Measurements from ENCODE around the gene MCU.
A peak's percentile ranks its signal among the peaks of the same experiment; 100 is the strongest.
"Not testable (repeated sequence)": the region's sequence is repeated elsewhere in the genome, so short reads cannot be mapped to it uniquely, and the experiment has no call there.

MCU gene

DNA sequence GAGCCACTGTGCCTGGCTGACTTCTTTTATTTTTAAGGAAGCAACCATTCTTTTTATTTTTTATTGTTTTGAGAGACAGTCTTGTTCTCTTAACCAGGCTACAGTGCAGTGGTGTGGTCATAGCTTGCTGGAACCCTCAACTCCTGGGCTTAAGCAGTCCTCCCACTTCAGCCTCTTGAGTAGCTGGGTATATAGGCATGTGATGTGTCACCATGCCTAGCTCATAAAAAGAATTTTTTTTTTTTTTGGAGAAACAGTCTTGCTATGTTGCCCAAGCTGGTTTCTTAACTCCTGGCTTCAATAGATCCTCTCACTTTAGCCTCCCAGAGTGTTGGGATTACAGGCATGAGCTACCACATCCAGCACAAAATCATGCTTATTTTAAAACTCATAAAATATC lies 5.8 kb downstream of the MCU start:
- Histone ChIP-seq H3K4me3 (IDR thresholded peaks at IDR 0.05; ENCODE audit: insufficient read depth, low read depth, low read length) (no peak overlapping the region), H3K79me2 (ENCODE audit: insufficient read depth, low read depth) (peaks cover 16% of the 10 kb centered on the region; the same call in 1 of the 2 replicates), H3K27me3 (ENCODE audit: insufficient read depth, low read depth) (no peaks in the 10 kb centered on the region), H3K4me1 (ENCODE audit: low read depth, poor library complexity, severe bottlenecking) (peaks cover 14% of the 10 kb centered on the region), H3K4me2 (no peak overlapping the region), H4K20me1 (ENCODE audit: insufficient read depth) (no peaks in the 10 kb centered on the region), H2AFZ (ENCODE audit: low read depth) (no peak overlapping the region), H3K9ac (no peak overlapping the region), H3K36me3 (ENCODE audit: insufficient read depth) (no peaks in the 10 kb centered on the region), H3K27ac (no peak overlapping the region)
- TF ChIP-seq, protein P1, sequence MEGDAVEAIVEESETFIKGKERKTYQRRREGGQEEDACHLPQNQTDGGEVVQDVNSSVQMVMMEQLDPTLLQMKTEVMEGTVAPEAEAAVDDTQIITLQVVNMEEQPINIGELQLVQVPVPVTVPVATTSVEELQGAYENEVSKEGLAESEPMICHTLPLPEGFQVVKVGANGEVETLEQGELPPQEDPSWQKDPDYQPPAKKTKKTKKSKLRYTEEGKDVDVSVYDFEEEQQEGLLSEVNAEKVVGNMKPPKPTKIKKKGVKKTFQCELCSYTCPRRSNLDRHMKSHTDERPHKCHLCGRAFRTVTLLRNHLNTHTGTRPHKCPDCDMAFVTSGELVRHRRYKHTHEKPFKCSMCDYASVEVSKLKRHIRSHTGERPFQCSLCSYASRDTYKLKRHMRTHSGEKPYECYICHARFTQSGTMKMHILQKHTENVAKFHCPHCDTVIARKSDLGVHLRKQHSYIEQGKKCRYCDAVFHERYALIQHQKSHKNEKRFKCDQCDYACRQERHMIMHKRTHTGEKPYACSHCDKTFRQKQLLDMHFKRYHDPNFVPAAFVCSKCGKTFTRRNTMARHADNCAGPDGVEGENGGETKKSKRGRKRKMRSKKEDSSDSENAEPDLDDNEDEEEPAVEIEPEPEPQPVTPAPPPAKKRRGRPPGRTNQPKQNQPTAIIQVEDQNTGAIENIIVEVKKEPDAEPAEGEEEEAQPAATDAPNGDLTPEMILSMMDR (conservative IDR thresholded peaks at IDR 0.05; ENCODE audit: low read depth, low read length): no peak

DNA sequence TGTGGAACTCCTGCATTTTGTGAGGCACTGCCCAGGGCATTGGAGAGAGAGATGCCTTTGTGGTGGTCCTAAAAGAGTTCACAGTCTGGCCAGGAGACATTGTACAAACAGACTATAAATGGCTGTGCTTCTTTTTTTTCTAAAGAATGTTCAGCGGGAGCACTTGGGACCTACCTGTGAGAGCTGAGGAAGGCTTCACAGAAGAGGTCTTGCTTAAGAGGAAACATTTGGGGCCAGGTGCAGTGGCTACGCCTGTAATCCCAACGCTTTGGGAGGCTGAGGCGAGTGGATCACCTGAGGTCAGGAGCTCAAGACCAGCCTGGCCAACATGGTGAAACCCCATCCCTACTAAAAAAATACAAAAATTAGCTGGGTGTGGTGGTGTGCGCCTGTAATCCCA lies 10.5 kb downstream of the MCU start:
- not testable (repeated sequence) for H2AFZ ChIP-seq (ENCODE audit: low read depth); H4K20me1 ChIP-seq (ENCODE audit: insufficient read depth); H3K4me3 ChIP-seq (IDR thresholded peaks at IDR 0.05; ENCODE audit: insufficient read depth, low read depth, low read length); H3K4me2 ChIP-seq; H3K36me3 ChIP-seq (ENCODE audit: insufficient read depth); H3K79me2 ChIP-seq (ENCODE audit: insufficient read depth, low read depth); H3K9ac ChIP-seq; H3K27ac ChIP-seq; H3K27me3 ChIP-seq (ENCODE audit: insufficient read depth, low read depth)
- H3K4me1 ChIP-seq (ENCODE audit: low read depth, poor library complexity, severe bottlenecking): peaks cover 18% of the 10 kb centered on the region

DNA sequence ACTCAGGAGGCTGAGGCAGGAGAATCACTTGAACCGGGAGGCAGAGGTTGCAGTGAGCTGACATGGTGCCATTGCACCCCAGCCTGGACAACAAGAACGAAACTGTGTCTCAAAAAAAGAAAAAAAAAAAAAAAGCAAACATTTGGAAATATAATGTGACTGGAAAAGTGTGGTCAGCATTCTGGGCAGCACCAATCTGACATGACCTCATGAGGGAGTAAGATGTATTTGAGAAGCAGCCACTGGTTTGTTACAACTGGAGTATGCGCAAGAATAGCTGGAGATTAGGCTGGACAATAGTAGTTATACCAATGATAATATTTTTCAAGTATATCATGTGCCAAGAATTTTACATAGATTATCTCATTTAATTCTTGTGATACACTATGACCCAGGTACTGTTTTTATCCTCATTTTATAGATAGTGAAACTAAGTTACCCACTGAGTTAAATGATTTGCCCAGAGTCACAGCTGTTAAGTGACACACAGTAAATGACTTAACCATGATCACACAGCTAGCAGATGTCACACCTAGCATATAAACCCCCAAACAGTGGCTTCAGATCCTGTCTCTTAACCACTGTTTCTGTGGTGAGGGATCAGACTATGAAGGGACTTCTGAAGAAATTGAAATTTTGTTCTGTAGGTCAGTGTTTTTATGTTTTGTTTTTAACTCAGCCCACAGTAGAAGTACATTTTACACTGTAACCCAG lies 11.1 kb downstream of the MCU start:
- no peak overlapping the region for H3K9ac ChIP-seq
- peaks cover 18% of the 10 kb centered on the region for H3K4me1 ChIP-seq (ENCODE audit: low read depth, poor library complexity, severe bottlenecking)
- H3K4me2 ChIP-seq: peak overlapping the region; percentile 15; the same call in 1 of the 2 replicates
- H3K79me2 ChIP-seq (ENCODE audit: insufficient read depth, low read depth): no peaks in the 10 kb centered on the region; the same call in 1 of the 2 replicates
- TF ChIP-seq, protein P1 (conservative IDR thresholded peaks at IDR 0.05; ENCODE audit: low read depth, low read length): no peak
- H3K36me3 ChIP-seq (ENCODE audit: insufficient read depth): no peaks in the 10 kb centered on the region
- H3K27ac ChIP-seq: peak overlapping the region; percentile 28
- H2AFZ ChIP-seq (ENCODE audit: low read depth): no peak overlapping the region
- no peak overlapping the region for H3K4me3 ChIP-seq (IDR thresholded peaks at IDR 0.05; ENCODE audit: insufficient read depth, low read depth, low read length)
- no peaks in the 10 kb centered on the region for H3K27me3 ChIP-seq (ENCODE audit: insufficient read depth, low read depth)
- H4K20me1 ChIP-seq (ENCODE audit: insufficient read depth): no peaks in the 10 kb centered on the region

DNA sequence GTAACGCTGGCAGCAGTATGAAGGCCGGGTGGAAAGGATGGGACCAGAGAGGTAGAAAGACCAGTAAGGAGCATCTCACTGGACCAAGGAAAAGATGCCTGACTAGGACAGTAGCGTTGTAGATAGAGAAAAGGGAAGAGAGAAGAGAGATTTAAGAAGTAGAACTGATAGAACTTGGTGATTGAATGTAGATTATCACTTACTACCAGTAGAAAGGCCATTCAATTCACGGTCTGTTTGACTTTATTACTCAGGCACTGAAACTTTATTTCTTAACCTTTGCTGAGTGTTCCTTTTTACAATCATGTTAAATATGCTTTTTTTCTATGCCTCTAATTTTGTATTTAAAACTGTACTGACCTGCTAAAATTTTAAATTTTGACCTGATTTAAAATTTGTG lies 12.2 kb downstream of the MCU start:
- Histone ChIP-seq H3K79me2 (ENCODE audit: insufficient read depth, low read depth) (no peaks in the 10 kb centered on the region; the same call in 1 of the 2 replicates), H3K4me1 (ENCODE audit: low read depth, poor library complexity, severe bottlenecking) (peaks cover 18% of the 10 kb centered on the region), H3K27ac (no peak overlapping the region), H4K20me1 (ENCODE audit: insufficient read depth) (no peaks in the 10 kb centered on the region), H3K4me2 (0 out of 2 replicates have a peak overlapping the region, but pooled peaks have one; percentile 15), H3K9ac (no peak overlapping the region), H3K4me3 (IDR thresholded peaks at IDR 0.05; ENCODE audit: insufficient read depth, low read depth, low read length) (no peak overlapping the region), H3K27me3 (ENCODE audit: insufficient read depth, low read depth) (no peaks in the 10 kb centered on the region), H2AFZ (ENCODE audit: low read depth) (no peak overlapping the region), H3K36me3 (ENCODE audit: insufficient read depth) (no peaks in the 10 kb centered on the region)
- TF ChIP-seq, protein P1 (conservative IDR thresholded peaks at IDR 0.05; ENCODE audit: low read depth, low read length): no peak

DNA sequence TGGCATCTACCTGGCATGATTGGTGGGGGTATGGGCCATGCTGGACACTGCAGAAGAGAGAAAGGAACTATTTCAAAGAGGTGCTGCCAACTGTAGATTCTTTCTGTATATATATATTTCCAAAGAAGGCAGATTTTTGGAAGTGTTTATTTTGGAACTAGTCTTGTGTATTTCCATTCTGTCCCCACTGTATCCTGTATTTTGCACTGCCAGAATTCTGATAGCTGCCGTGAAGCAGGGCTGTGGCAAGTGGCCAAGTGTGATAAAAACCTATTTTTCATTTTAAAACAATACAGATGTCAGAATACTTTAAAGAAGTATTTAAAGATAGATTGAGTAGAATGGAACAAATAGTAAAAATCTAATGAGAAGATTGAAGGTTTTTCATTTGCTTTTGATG lies 17.1 kb downstream of the MCU start:
- Histone ChIP-seq H3K27ac (no peak overlapping the region), H3K79me2 (ENCODE audit: insufficient read depth, low read depth) (no peaks in the 10 kb centered on the region)
- TF ChIP-seq, protein P1 (conservative IDR thresholded peaks at IDR 0.05; ENCODE audit: low read depth, low read length): no peak

More for the DNA sequence above, 17.1 kb downstream of the MCU start:
- no peaks in the 10 kb centered on the region for H3K36me3 ChIP-seq (ENCODE audit: insufficient read depth)
- no peak overlapping the region for H3K4me2 ChIP-seq
- no peak overlapping the region for H3K4me3 ChIP-seq (IDR thresholded peaks at IDR 0.05; ENCODE audit: insufficient read depth, low read depth, low read length)
- H4K20me1 ChIP-seq (ENCODE audit: insufficient read depth): no peaks in the 10 kb centered on the region
- H2AFZ ChIP-seq (ENCODE audit: low read depth): no peak overlapping the region
- H3K9ac ChIP-seq: no peak overlapping the region
- peaks cover 7% of the 10 kb centered on the region for H3K4me1 ChIP-seq (ENCODE audit: low read depth, poor library complexity, severe bottlenecking)
- no peaks in the 10 kb centered on the region for H3K27me3 ChIP-seq (ENCODE audit: insufficient read depth, low read depth)

Data from KMS-11 (cell line).